Camera-type eye (tissue), 1 donor: Measurements from ENCODE around the gene GTF2H2. TPM values are rescaled to one million over a fixed set of nuclear protein-coding genes. Genes with fewer than 3 reads are reported as not detected.

Experiments
- total RNA-seq: library from RNA; depleted of rRNA; stranded (reverse); fragments of >200 nt; gene quantifications from one replicate; pipeline ENCODE4 v1.2.3, GENCODE V29; 2014

The GTF2H2 gene
- total RNA-seq: 84.5 TPM

GRCh38 chr5:71067262-71067928, at the start of gene GTF2H2:
GTF2H2 (minus strand) TSS chr5:71067676; CDS start chr5:71062763, 4,913 bp downstream.

GRCh38 chr5:71025289-71025953, 42.1 kb downstream of the GTF2H2 start, which contains the start of gene NAIP:
NAIP (minus strand) TSS chr5:71025339; CDS start chr5:71012915, 12,424 bp downstream.

Other genes with a start within 250 kb of the GTF2H2 start
- 27.3 TPM for gene SERF1A, start 167.0 kb downstream of the GTF2H2 start, total RNA-seq
- gene SMN1, start 142.6 kb downstream of the GTF2H2 start, total RNA-seq: 40.9 TPM
- gene NAIP, start 42.3 kb downstream of the GTF2H2 start, total RNA-seq: 32.2 TPM